IMR-90 (cell line): ENCODE results near the gene MARVELD3. TPM values are rescaled to one million over a fixed set of nuclear protein-coding genes. Genes with fewer than 3 reads are reported as not detected.

Source experiments
- microRNA-seq, 2 experiments: library from miRNA; stranded (forward) in 1 of 2; unstranded in 1 of 2; fragments of 10-50 nt in 1 of 2; fragments of <30 nt in 1 of 2; gene quantifications in 1 of 2; microRNA quantifications in 1 of 2; one replicate each; pipeline versions ENCODE3 to v1.1.0; 2013 to 2020; ENCODE audit not compliant: insufficient read depth in 1 of 2, insufficient read length in 1 of 2, unreplicated experiment in 1 of 2
- polyA plus RNA-seq, 3 experiments: library from polyadenylated mRNA; depleted of rRNA; stranded (reverse); fragments of >200 nt; gene quantifications; 2 replicates each; pipeline ENCODE4 v1.2.3, GENCODE V29; 2012; ENCODE audit warnings: low replicate concordance in 1 of 3
- small RNA-seq, 5 experiments: library from RNA; depleted of rRNA; stranded (forward); fragments of <200 nt; gene quantifications; one replicate each; pipeline ENCODE3, GENCODE V24; 2012
- total RNA-seq: library from RNA; depleted of rRNA; stranded (reverse); fragments of >200 nt; gene quantifications from 2 replicates; pipeline ENCODE4 v1.2.3, GENCODE V29; 2012; rRNA removed

MARVELD3 gene
- total and polyA plus RNA-seq, 2 of the 4 experiments (the other 2 are of a cell fraction) = not detected

Small RNA genes lying within 50 kb of the gene (microRNA-seq; reads per million reads assigned to microRNA genes)
- not detected for gene RNU6-208P (ENCODE audit: insufficient read depth, insufficient read length)

Small RNA genes lying within 50 kb of the gene (small RNA-seq; reads per million reads assigned to genes)
- gene RNU6-208P = 0 to 1.2 (median 0) reads per million in 5 experiments

Other genes with a start within 250 kb of the MARVELD3 start
- not detected in 2 replicates for gene TLE7, start 184.1 kb upstream of the MARVELD3 start, total RNA-seq
- gene TLE7, start 184.1 kb upstream of the MARVELD3 start, polyA plus RNA-seq (2012; rRNA removed) = not detected in 2 replicates
- gene ZNF23, start 163.9 kb upstream of the MARVELD3 start, total RNA-seq = 8.8 and 11.7 TPM in 2 replicates
- 5.9 and 7.5 TPM in 2 replicates for gene ZNF23, start 163.9 kb upstream of the MARVELD3 start, polyA plus RNA-seq (2012; rRNA removed)
- gene ZNF19, start 136.9 kb upstream of the MARVELD3 start, total RNA-seq = 2.8 and 2.9 TPM in 2 replicates
- 0.46 and 0.89 TPM in 2 replicates for gene ZNF19, start 136.9 kb upstream of the MARVELD3 start, polyA plus RNA-seq (2012; rRNA removed)
- under 0.01 TPM in 1 of 2 replicates, not detected in the other for gene CHST4, start 99.8 kb upstream of the MARVELD3 start, total RNA-seq
- 0.04 TPM in 1 of 2 replicates, not detected in the other for gene CHST4, start 99.8 kb upstream of the MARVELD3 start, polyA plus RNA-seq (2012; rRNA removed)
- gene TAT, start 49.1 kb upstream of the MARVELD3 start, total RNA-seq = not detected in 2 replicates
- gene TAT, start 49.1 kb upstream of the MARVELD3 start, polyA plus RNA-seq (2012; rRNA removed) = not detected in 2 replicates
- gene PHLPP2, start 98.5 kb downstream of the MARVELD3 start, total RNA-seq = 9.2 and 10.2 TPM in 2 replicates
- 5.8 and 6.8 TPM in 2 replicates for gene PHLPP2, start 98.5 kb downstream of the MARVELD3 start, polyA plus RNA-seq (2012; rRNA removed)
- 86.1 and 86.7 TPM in 2 replicates for gene AP1G1, start 182.7 kb downstream of the MARVELD3 start, total RNA-seq
- 45.7 and 48.3 TPM in 2 replicates for gene AP1G1, start 182.7 kb downstream of the MARVELD3 start, polyA plus RNA-seq (2012; rRNA removed)
- gene ATXN1L, start 219.8 kb downstream of the MARVELD3 start, total RNA-seq = 5.2 and 5.8 TPM in 2 replicates
- 8.0 and 9.2 TPM in 2 replicates for gene ATXN1L, start 219.8 kb downstream of the MARVELD3 start, polyA plus RNA-seq (2012; rRNA removed)